Measurements from ENCODE around the gene STAM.
A peak's percentile ranks its signal among the peaks of the same experiment; 100 is the strongest.
"Not testable (repeated sequence)": the region's sequence is repeated elsewhere in the genome, so short reads cannot be mapped to it uniquely, and the experiment has no call there.

The STAM gene

DNA sequence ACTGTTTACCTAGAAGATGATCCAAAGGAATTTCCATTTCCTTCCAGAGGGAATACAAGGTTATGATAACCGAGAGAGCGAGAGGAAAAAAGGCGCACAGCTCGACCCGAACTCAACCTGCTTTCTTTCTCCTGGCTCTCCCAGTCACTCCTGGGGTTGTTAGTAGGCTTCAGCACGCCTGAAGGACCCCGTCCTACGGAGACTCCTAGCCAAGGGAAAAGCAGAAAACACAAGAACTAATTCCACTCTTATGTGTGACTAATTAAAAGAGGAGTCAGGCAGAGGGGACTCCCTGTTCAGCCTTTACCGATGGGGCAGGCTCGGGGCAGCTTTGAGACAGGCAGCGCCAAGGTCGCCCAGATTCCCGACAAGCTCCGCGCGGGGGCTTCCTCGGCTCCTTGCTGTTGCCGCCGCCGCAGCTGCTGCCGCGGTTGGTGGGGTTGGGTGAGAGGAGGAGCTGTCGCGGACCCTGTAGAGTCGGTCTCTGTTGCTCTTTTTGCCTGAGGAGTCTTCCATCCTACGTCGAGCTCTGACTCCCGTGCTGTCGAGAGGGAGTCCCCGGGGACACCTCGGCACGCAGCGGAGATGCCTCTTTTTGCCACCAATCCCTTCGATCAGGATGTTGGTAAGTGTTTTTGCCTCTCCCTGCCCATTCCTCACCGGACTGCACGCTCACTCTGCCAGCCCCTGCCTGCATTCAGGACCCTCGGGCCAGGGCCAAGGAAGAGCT, at the start of gene STAM:
Gene STAM (plus strand): TSS at position 397 of the 730 bp plus-strand sequence. CDS start 189 bp downstream, at position 586.
- peak; percentile 92 for DNase-seq

DNA sequence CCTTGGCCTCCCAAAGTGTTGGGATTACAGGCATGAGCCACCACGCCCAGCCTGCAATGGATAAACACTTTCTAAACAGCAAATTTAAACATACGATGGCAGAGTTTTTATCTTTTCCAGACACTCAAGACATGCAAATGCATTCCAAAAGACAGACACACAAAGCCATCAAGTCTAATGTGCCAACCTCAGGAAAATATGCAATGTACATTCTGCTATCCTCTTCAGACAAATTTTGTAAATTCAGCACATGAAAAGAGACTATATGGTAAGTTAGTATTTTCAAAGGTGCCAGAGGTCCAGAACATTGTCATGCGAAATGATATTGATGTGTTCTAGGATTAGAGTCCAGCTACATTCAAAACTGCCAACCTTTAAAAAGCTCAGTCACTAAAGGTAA, 46.6 kb upstream of the STAM start:
- DNase-seq: no peak

DNA sequence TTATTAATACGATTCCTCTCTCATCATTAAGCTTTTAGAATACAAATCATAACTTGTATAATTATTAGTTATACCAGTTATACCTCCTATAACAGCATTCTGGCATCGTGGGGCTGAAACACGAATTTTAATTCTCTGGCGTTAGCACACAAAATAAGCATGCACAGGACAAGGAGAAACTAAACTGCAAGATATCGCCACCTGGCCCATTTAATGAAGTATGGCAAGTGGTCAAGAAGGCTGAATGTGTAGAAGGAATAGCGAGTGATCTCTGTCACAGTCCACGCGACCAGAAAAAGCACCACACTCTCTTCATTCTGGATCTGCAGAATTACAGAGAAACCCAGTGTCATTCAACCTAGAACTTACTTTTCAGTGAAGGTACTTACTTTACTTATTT, 44.9 kb upstream of the STAM start:
- peak; percentile 25 for DNase-seq

DNA sequence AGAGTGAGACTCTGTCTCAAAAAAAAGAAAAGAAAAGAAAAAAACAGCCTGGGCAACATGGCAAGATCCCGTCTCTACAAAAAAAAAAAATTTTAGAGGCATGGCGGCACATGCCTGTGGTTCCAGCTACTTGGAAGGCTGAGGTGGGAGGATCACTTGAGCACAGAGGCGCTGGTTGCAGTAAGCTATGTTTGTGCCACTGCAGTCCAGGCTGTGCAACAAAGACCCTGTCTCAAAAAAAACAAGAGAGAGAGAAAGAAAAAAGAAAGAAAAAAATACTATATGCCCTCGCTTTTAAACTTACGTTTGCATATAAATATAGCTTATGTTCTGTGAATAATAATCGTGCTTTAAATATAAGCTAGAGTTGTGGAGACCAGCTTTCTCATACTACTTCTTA, 38.0 kb upstream of the STAM start:
- DNase-seq: no peak

DNA sequence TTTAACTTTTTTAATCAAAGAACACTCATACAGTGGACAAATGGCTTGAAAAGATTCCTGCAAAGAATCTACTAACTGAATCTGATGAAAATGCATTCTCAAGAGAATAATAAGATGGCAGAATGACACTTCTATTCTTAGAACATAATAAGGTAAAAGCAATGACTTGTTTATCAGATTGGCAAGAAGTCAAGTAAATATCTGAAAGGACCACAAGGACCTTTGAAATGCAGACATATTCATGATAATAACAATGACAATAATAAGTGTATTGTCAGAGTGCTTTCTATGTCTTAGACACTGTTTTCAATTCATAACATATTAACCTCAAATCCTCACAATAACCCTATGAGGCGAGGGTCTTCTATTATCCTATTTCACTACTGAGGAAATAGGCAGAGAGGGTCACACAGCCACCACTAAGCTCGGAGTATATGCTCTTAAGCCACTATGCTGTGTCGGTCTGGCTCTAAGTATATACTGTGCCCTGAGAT, 37.4 kb upstream of the STAM start:
- DNase-seq: no peak

DNA sequence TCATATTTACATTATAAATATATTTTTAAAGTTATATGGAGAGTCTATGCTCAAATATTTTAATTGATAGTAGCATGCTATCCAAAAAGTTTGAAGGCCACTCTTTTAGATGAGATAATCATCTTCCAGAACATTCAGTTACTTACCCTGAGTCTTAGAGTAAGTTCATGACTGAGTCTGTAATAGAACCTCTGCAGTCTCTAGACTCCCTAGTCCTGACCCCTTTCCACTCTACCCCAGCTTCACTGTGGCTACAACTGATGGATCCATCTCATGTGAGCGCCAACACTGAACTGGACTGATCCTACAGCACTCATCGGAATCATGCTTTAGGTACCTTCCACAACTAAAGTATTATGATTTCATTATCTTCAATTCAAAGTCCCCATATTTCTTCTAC, 36.9 kb upstream of the STAM start:
- DNase-seq: no peak

DNA sequence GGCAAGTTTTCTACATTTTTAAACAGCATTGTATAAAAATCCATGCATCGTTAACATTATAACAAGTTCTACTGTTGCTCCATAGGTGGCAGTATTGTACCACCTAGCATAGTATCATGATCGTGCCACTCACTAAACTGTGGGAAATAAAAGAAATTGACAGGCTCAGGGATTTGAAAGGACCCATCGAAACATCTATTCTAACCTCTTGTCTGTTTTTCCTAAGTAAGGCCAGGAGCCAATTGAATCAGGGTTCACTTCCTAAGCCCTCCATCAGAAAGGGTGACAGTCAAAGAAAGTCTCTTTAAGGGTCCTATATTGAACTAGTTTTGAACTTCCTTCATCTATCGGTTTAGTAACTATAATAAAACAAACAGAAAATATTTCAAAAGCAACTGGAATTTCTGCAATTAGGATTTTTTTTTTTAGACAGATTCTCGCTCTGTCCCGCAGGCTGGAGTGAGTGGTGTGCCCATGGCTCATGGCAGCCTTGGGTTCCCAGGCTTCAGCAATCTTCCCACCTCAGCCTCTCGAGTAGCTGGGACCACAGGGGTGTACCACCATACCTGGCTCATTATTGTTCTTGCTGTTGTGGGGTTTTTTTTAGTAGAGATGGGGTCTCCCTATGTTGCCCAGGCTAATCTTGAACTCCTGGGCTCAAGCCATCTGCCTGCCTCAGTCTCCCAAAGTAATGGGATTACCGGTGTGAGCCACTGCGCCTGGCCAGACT, 36.2 kb upstream of the STAM start:
- peak; percentile 62 for DNase-seq

DNA sequence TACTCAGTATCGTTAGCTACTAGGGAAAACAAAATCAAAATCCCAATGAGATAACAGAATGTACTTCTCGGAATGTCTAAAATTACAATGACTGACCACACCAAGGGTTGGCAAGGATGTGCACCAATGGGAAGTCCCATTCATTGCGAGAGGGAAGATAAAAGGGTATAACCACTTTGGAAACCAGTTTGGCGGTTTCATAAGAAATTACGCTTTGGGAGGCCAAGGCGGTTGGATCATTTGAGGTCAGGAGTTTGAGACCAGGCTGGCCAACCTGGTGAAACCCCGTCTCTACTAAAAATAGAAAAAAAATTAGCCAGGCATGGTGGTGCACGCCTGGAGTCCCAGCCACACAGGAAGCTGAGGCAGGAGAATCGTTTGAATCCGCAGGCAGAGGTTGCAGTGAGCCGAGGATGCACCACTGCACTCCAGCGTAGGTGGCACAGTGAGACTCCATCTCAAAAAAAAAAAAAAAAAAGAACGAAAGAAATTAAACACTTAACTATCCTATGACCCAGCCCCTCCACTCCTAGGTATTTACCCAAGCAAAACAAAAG, 34.4 kb upstream of the STAM start:
- no peak for DNase-seq

DNA sequence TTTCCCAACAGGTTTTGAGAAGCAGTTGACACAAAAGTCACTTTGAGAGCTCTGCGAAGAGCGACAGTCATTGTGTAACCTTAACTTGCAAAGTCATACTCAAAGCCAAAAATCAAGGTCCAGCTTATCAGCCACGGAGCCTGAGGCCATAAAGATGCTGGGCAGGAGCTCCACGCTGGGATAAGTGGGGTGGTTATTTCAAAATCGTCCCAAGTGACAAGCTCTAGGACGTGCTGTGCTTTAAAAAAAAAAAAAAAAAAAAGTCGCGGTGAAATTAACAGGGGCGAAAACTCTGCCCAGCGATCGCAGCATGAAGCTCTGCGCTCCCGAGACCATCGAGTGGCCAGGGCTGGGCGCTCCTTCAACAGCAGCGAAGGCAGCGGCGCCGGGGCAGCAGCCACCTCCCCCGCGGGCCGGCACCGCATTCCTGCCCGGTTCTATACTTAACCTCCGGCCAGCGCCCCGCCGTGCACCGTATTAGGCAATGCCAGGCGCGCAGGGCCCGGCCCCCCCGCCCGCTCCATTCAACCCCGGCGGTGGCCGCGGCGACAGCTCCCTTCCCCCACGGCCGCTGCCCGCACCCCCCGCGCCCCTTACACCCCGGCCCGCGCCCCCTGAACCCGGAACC, 27.4 kb upstream of the STAM start:
- peak; percentile 5 for DNase-seq

DNA sequence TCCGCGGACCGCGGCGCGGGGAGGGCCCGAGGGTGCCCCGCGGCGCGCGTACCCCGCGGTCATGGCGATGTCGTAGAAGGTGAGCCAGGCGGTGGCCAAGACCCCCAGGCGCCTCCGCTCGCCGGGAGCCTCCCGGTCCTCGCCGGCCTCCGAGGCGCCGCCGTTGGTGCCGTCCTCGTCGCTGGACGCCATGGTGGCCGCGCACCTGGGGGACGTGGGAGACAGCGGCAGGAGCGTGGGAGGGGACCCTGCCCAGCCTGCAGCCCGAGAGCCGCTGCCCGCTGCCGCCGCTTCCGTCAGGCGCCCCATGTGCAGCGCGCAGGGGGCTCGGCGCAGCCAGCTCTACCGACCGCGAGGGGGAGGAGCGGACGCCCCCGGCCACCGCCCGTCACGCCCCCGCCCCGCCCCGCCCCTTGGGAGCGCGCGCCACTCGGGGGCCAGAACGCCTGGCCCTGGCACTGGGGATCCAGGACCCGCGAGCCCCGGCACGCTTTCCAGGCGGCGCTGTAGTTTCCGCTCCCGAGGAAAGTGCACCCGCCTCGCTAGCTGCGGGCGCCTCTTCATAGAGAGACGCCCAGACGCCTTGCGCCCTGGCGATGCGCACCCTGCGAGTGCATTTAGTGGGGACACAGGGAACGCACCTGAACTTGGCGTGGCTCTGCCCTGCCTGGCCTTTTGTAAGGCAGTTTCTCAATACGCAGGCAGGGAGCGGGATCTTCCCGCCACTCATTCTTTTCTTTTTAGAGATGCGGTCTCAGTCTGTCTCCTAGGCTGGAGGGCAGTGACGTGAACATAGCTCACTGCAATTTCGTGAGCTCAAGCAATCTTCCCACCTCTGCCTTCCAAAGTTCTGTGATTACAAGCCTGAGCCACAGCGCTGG, 26.7 kb upstream of the STAM start, which contains the start of gene HACD1:
Gene HACD1 (minus strand): TSS at position 344 of the 881 bp plus-strand sequence. CDS start 35 bp downstream, at position 309.
- peak; percentile 48 for DNase-seq

DNA sequence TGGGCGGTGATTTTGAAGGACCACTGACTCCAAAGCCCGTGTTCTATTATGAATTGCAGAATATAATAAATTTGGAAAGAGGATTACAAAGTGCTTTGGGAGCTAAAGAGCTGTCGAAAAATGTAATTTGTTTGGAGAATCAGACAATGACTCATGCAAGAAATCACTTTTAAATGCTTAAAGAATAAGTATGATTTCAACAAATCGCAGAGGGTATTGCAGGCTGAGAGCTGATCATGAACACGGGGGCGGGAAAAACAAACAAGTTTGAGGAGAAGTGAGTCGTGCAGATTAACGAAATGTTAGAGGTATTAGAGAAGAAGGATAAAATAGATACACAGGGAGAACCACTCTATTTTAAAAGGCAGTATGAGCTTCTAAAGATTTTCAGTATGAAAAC, 21.9 kb upstream of the STAM start:
- DNase-seq: no peak

DNA sequence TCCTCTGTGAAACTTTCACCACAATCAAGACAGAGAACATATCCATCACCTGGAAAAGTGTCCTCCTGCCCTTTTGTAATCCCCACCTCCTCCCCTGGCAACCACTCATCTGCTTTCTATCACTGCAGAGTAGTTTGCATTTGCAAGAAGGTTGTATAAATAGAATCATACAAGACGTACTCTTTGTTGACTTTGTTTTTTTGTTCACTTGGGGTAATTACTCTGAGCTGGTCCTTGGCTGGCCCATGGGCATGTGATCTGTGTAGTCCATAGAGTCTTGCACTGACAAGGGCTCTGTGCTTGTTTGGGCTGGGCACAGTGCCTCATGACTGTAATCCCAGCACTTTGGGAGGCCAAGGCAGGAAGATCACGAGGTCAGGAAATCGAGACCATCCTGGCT, 19.0 kb upstream of the STAM start:
- DNase-seq: no peak

DNA sequence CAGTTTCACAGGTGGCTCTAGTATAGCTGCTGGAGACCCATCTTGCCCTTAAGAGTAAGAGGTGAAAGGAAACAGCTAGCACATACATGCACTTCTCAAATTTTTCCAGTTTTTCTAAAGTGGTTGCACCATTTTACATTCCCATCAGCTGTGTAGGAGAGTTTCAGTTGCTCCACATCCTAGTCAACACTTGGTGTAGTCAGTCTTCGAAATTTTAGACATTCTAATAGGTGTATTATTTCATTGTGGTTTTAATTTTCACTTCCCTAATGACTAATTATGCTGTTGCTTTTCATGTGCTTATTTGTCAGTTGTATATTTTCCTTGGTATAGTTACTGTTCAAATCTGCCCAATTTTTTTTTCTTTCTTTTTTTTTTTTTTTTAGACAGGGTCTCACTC, 17.3 kb upstream of the STAM start:
- no peak for DNase-seq

DNA sequence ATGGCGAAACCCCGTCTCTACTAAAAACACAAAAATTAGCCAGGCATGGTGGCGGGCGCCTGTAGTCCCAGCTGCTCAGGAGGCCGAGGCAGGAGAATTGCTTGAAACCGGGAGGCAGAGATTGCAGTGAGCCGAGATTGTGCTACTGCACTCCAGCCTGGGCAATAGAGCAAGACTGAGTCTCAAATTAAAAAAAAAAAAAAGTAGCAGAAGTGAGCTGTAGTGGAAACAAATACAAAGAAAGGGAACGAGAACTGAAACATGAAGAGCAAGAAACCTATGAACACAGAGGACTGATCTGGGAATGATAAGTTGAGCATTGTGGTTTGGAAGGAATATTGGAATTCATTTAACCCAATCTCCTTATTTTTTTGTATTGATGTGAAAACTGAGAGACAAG, 11.4 kb upstream of the STAM start:
- DNase-seq: not testable (repeated sequence)

DNA sequence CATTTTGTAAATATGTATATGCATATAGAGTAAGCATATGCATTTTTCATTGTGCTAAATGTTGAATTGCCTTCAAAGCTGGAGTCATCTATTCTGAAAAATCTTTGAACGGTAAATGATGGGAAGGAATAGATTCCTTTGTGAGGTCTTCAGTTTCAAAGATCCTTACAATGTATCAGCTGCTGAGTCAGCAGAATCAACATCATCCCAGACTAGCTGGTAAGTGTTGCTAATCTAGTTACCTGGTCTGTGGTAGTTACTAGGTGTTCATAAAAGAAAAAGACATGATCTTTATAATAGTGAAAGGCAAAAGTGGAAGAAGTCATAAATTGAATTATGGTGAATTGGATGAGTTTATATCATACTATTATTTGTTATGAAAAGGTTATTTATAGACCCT, 10.6 kb upstream of the STAM start:
- no peak for DNase-seq

DNA sequence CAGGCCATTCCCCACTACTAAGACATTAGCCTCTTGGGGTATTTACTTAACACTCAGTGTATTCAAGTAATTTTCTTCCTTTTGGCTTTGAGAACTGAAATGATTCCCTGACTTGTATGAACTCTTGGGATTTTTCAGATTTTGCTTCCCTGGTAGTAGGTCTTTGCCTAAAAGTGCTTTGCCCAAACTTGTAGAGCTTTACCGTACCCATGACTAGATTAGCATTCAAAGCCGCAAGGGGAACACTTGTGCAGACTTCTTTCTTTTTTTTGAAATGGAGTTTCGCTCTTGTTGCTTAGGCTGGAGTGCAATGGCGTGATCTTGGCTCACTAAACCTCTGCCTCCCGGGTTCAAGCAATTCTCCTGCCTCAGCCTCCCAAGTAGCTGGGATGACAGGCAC, 6.1 kb upstream of the STAM start:
- DNase-seq: no peak

DNA sequence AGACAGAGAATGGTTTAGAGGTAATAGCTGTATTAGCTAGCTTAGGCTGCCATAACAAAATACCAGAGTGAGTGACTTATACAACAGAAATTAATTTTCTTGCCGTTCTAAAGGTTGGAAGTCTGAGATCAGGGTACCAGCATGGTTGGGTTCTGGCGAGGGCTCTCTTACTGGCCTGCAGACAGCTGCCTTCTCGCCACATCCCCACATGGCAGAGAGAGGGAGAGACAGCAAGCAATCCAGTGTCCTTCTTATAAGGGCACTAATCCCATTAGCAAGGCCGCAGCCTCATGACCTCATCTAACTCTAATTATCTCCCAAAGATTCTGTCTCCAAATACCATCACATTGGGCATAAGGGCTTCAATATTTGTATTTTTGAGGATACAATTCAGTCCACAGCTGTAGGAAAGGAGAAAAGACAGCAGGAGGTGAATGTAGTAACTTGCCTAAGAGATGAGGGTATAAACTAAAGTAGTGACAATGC, 3.6 kb upstream of the STAM start:
- no peak for DNase-seq

DNA sequence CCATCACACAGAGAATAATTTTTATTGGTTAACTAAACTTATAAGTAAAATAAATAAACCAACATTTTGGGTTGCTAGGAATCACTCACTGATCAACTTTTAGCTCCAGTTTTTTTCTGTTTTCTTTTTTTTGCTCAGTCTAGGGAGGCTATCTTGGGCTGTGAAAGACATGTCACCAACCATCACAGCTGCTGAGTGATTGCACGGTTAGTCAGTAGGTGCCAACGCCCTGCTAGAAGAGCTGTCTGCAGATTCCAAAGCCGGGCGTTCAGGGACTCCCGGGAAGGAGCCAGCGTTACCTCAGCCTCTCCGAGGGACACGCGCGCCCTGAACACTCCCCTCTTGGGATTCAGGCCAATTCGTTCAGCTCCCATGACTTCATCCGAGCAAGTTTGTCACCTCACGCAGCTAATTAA, 604 bp upstream of the STAM start:
- no peak for DNase-seq

DNA sequence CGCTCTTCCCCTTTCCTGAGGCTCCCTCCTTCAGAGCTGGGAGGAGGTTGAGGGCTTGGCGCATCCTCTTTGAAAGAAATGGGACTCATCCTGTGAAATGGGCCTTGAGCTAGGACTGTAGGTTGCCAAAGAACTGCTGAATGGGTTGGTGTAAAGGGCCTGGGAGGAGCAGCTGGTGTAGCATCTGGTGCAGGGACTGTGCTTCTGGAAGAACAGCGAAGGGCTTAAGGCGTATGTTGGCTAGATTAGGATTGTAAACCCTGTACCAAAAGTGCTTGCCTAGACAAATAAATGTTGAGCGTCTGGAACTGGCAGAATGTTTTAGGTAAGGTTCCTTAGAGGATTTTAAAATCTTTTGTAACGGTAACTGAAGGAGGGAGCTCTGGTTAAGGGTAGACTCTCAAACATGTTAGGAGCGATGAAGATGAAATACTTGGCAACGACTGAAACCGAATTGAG, 563 bp downstream of the STAM start:
- no peak for DNase-seq

DNA sequence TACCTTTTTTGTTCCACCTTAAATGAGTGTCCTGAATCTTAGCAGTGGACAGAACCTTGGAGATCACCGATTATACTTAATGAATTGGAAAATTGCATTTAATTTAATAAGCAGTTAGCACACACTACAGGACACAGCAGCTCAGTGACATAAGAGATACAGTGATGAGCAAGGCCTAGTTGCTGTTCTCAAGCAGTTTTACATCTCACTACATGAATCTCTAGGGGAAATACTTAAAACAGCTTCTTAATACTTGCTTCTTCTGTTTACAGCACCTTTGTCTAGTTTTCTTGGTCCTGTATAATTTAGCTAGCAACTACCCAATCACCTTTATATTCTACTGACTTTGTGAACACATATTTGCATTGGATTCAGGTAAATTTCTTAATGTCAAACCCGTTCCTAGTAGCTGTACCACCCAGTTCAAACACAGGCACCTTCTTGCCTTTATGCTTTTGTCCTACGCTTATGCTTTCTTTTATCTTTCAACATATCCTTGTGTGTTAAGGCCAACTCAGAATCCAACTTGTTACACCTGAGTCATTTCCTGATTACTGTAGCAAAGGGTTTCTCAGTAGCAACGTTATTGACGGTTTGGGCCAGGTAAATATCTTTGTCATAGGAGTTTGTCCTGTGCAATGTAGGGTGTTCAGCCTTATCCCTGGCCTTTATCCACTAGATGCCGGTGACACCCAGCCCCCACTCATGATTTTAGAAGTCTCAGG, 1.8 kb downstream of the STAM start:
- DNase-seq: peak; percentile 73

DNA sequence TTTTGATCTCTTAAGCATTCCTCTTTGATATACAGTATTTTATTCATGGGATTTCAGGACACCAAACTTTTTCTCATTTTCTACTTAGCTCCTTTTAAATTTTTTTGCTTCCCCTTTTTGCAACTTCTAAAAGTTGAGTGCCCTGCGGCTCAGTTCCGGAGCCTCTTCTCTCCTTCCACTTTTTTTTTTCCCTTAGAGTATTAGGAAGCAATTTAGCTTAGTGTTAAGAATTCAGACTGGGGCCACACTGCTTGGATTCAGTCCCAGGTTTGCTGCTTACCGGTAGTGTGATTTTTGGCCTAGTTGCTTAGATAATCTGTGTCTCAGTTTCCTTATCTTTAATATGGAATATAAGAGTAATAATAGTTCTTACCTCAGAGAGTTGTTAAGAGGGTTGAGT, 3.4 kb downstream of the STAM start:
- no peak for DNase-seq
